T-helper 2 cell treated with Interferon-gamma antibody and Interleukin-4, amounts not matched to agents 5 μg/mL and 100 μg/mL, for 36 hours (primary cell): Measurements from ENCODE around the gene CCNB1.
A peak's percentile ranks its signal among the peaks of the same experiment; 100 is the strongest.
"Not testable (repeated sequence)": the region's sequence is repeated elsewhere in the genome, so short reads cannot be mapped to it uniquely, and the experiment has no call there.

Experiments used
- DNase-seq: peaks from one replicate; pipeline ENCODE4 v3.0.0; 2021; ENCODE audit warnings: low spot score
- H3K27ac Mint-ChIP-seq: one replicate; pipeline ENCODE4 v1.8.0; 2021; ENCODE audit warnings: mild to moderate bottlenecking, mixed read lengths
- H3K27me3 Mint-ChIP-seq: one replicate; pipeline ENCODE4 v1.8.0; 2021; ENCODE audit warnings: low read depth, mixed read lengths
- H3K36me3 Mint-ChIP-seq: one replicate; pipeline ENCODE4 v1.8.0; 2021; ENCODE audit warnings: low read depth, mixed read lengths
- H3K4me1 Mint-ChIP-seq: one replicate; pipeline ENCODE4 v1.8.0; 2021; ENCODE audit warnings: low read depth, mixed read lengths
- H3K4me3 Mint-ChIP-seq: one replicate; pipeline ENCODE4 v1.8.0; 2022; ENCODE audit warnings: mild to moderate bottlenecking, moderate library complexity, mixed read lengths
- H3K9me3 Mint-ChIP-seq: one replicate; pipeline ENCODE4 v1.8.0; 2021; ENCODE audit warnings: mixed read lengths

Gene CCNB1

GRCh38 chr5:69206528-69207190 lies 39.7 kb downstream of the CCNB1 start:
- Mint-ChIP-seq H3K9me3 (no peaks in the 10 kb centered on the region), H3K4me1 (no peaks in the 10 kb centered on the region), H3K36me3 (peaks cover 7% of the 10 kb centered on the region), H3K4me3 (no peak overlapping the region), H3K27ac (no peak overlapping the region), H3K27me3 (no peaks in the 10 kb centered on the region)
- no peak for DNase-seq

- Mint-ChIP-seq H3K9me3 (no peaks in the 10 kb centered on the region), H3K27me3 (no peaks in the 10 kb centered on the region), H3K4me1 (no peaks in the 10 kb centered on the region), H3K4me3 (no peak overlapping the region), H3K27ac (no peak overlapping the region), H3K36me3 (peaks cover 7% of the 10 kb centered on the region)
- no peak for DNase-seq
Observed at GRCh38 chr5:69209602-69210001, 42.7 kb downstream of the CCNB1 start.

- H3K4me3 Mint-ChIP-seq, result no peak overlapping the region
- no peak for DNase-seq
- H3K27ac Mint-ChIP-seq, result no peak overlapping the region
- H3K4me1 Mint-ChIP-seq, result peaks cover 6% of the 10 kb centered on the region
- no peaks in the 10 kb centered on the region for H3K9me3 Mint-ChIP-seq
- H3K27me3 Mint-ChIP-seq, result no peaks in the 10 kb centered on the region
- peaks cover 7% of the 10 kb centered on the region for H3K36me3 Mint-ChIP-seq
Observed at GRCh38 chr5:69211200-69211599, 44.2 kb downstream of the CCNB1 start.

GRCh38 chr5:69212022-69212421 lies 45.1 kb downstream of the CCNB1 start:
- DNase-seq, result no peak
- Mint-ChIP-seq H3K9me3 (no peaks in the 10 kb centered on the region), H3K4me3 (no peak overlapping the region), H3K27ac (peak overlapping the region; percentile 10), H3K4me1 (peaks cover 7% of the 10 kb centered on the region), H3K27me3 (no peaks in the 10 kb centered on the region), H3K36me3 (peaks cover 5% of the 10 kb centered on the region)

- Mint-ChIP-seq H3K4me3 (no peak overlapping the region), H3K4me1 (peaks cover 11% of the 10 kb centered on the region), H3K36me3 (peaks cover 5% of the 10 kb centered on the region), H3K9me3 (no peaks in the 10 kb centered on the region), H3K27ac (no peak overlapping the region), H3K27me3 (no peaks in the 10 kb centered on the region)
- no peak for DNase-seq
Observed at GRCh38 chr5:69213513-69214215, 46.7 kb downstream of the CCNB1 start.

GRCh38 chr5:69217151-69217511 lies 50.2 kb downstream of the CCNB1 start:
- no peaks in the 10 kb centered on the region for H3K27me3 Mint-ChIP-seq

GRCh38 chr5:69217548-69218526 lies 50.9 kb downstream of the CCNB1 start:
- H3K4me1 Mint-ChIP-seq, result peaks cover 20% of the 10 kb centered on the region
- peak overlapping the region; percentile 99 for H3K4me3 Mint-ChIP-seq
- H3K36me3 Mint-ChIP-seq, result peaks cover 17% of the 10 kb centered on the region
- no peaks in the 10 kb centered on the region for H3K9me3 Mint-ChIP-seq
- peak; percentile 92 for DNase-seq
- H3K27ac Mint-ChIP-seq, result peak overlapping the region; percentile 99
- no peaks in the 10 kb centered on the region for H3K27me3 Mint-ChIP-seq

More at GRCh38 chr5:69217151-69217511, 50.2 kb downstream of the CCNB1 start:
- peaks cover 16% of the 10 kb centered on the region for H3K36me3 Mint-ChIP-seq
- H3K9me3 Mint-ChIP-seq, result no peaks in the 10 kb centered on the region
- H3K4me3 Mint-ChIP-seq, result peak overlapping the region; percentile 99
- peaks cover 19% of the 10 kb centered on the region for H3K4me1 Mint-ChIP-seq
- DNase-seq, result no peak
- peak overlapping the region; percentile 99 for H3K27ac Mint-ChIP-seq

- H3K9me3 Mint-ChIP-seq, result no peaks in the 10 kb centered on the region
- no peak for DNase-seq
- no peak overlapping the region for H3K4me3 Mint-ChIP-seq
- H3K36me3 Mint-ChIP-seq, result peaks cover 15% of the 10 kb centered on the region
- no peak overlapping the region for H3K27ac Mint-ChIP-seq
- H3K4me1 Mint-ChIP-seq, result peaks cover 18% of the 10 kb centered on the region
- no peaks in the 10 kb centered on the region for H3K27me3 Mint-ChIP-seq
Observed at GRCh38 chr5:69219939-69220338, 53.0 kb downstream of the CCNB1 start.

- Mint-ChIP-seq H3K4me1 (peaks cover 17% of the 10 kb centered on the region), H3K36me3 (peaks cover 15% of the 10 kb centered on the region)
- not testable (repeated sequence) for H3K9me3 Mint-ChIP-seq, H3K4me3 Mint-ChIP-seq, H3K27me3 Mint-ChIP-seq, DNase-seq, H3K27ac Mint-ChIP-seq
Observed at GRCh38 chr5:69220371-69220770, 53.4 kb downstream of the CCNB1 start.

- H3K27ac Mint-ChIP-seq, DNase-seq, H3K4me3 Mint-ChIP-seq, H3K27me3 Mint-ChIP-seq, H3K9me3 Mint-ChIP-seq: not testable (repeated sequence)
- peaks cover 15% of the 10 kb centered on the region for H3K36me3 Mint-ChIP-seq
- H3K4me1 Mint-ChIP-seq, result peaks cover 17% of the 10 kb centered on the region
Observed at GRCh38 chr5:69220833-69221232, 53.9 kb downstream of the CCNB1 start.

GRCh38 chr5:69224520-69224919 lies 57.6 kb downstream of the CCNB1 start:
- DNase-seq, result no peak
- Mint-ChIP-seq H3K9me3 (no peaks in the 10 kb centered on the region), H3K27ac (no peak overlapping the region), H3K36me3 (peaks cover 16% of the 10 kb centered on the region), H3K4me1 (peaks cover 2% of the 10 kb centered on the region), H3K4me3 (no peak overlapping the region), H3K27me3 (no peaks in the 10 kb centered on the region)

GRCh38 chr5:69225860-69226259 lies 58.9 kb downstream of the CCNB1 start:
- Mint-ChIP-seq H3K36me3 (peaks cover 15% of the 10 kb centered on the region), H3K27ac (no peak overlapping the region), H3K27me3 (no peaks in the 10 kb centered on the region), H3K4me3 (no peak overlapping the region), H3K9me3 (no peaks in the 10 kb centered on the region), H3K4me1 (peaks cover 2% of the 10 kb centered on the region)
- no peak for DNase-seq
